HL-60 (cell line): ENCODE results near the gene OR8A1.

ENCODE experiments used
- POLR2AphosphoS5 ChIP-seq: IDR thresholded peaks from 2 replicates; pipeline ENCODE4 v1.6.1; 2012; ENCODE audit warnings: low read depth
- REST ChIP-seq: IDR thresholded peaks from 2 replicates; pipeline ENCODE4 v1.6.1; 2012; ENCODE audit warnings: low read depth; ENCODE audit not compliant: insufficient replicate concordance
- TF ChIP-seq, protein P1 (sequence below): IDR thresholded peaks from one replicate; pipeline ENCODE4 v1.5.1; 2011; ENCODE audit warnings: low read length, control low read depth, inconsistent platforms; ENCODE audit not compliant: insufficient read depth

GRCh38 chr11:124595302-124595701, 25.5 kb downstream of the OR8A1 start:
- TF ChIP-seq, protein P1, sequence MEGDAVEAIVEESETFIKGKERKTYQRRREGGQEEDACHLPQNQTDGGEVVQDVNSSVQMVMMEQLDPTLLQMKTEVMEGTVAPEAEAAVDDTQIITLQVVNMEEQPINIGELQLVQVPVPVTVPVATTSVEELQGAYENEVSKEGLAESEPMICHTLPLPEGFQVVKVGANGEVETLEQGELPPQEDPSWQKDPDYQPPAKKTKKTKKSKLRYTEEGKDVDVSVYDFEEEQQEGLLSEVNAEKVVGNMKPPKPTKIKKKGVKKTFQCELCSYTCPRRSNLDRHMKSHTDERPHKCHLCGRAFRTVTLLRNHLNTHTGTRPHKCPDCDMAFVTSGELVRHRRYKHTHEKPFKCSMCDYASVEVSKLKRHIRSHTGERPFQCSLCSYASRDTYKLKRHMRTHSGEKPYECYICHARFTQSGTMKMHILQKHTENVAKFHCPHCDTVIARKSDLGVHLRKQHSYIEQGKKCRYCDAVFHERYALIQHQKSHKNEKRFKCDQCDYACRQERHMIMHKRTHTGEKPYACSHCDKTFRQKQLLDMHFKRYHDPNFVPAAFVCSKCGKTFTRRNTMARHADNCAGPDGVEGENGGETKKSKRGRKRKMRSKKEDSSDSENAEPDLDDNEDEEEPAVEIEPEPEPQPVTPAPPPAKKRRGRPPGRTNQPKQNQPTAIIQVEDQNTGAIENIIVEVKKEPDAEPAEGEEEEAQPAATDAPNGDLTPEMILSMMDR = no peak
- no peak for TF ChIP-seq POLR2AphosphoS5
- no peak for TF ChIP-seq REST
